Central memory CD8-positive, alpha-beta T cell (primary cell): Measurements from ENCODE around the gene COL20A1.

Source experiments
- ATAC-seq: fragments of 150-1000 bp; cut with Tn5 transposase; replicated peaks from 2 replicates; pipeline ENCODE4 v1.10.0; 2022; ENCODE audit warnings: mild to moderate bottlenecking, moderate FRiP score, moderate number of reproducible peaks; ENCODE audit not compliant: poor library complexity, severe bottlenecking; ENCODE audit errors: extremely low read depth
- DNase-seq, 2 donors: peaks; one replicate each; pipeline ENCODE4 v3.0.0; 2021; ENCODE audit warnings: low spot score in 2 of 2
- H3K27ac Mint-ChIP-seq: one replicate; pipeline ENCODE4 v1.8.0; 2022; ENCODE audit warnings: low read depth, mild to moderate bottlenecking, moderate library complexity, mixed read lengths
- H3K27me3 Mint-ChIP-seq: one replicate; pipeline ENCODE4 v1.8.0; 2022; ENCODE audit warnings: mixed read lengths
- H3K36me3 Mint-ChIP-seq: one replicate; pipeline ENCODE4 v1.8.0; 2022; ENCODE audit warnings: mild to moderate bottlenecking, moderate library complexity, mixed read lengths; ENCODE audit not compliant: insufficient read depth
- H3K4me1 Mint-ChIP-seq: one replicate; pipeline ENCODE4 v1.8.0; 2022; ENCODE audit warnings: mixed read lengths
- H3K4me3 Mint-ChIP-seq: one replicate; pipeline ENCODE4 v1.8.0; 2022; ENCODE audit warnings: mild to moderate bottlenecking, moderate library complexity, mixed read lengths
- H3K9me3 Mint-ChIP-seq: one replicate; pipeline ENCODE4 v1.8.0; 2022; ENCODE audit warnings: mixed read lengths

The COL20A1 gene

GRCh38 chr20:63312690-63313348, 19.8 kb downstream of the COL20A1 start:
- Mint-ChIP-seq H3K27me3 (peaks cover 10% of the 10 kb centered on the region), H3K4me3 (no peak overlapping the region), H3K9me3 (no peaks in the 10 kb centered on the region), H3K4me1 (no peaks in the 10 kb centered on the region), H3K36me3 (peaks cover 2% of the 10 kb centered on the region), H3K27ac (no peak overlapping the region)
- ATAC-seq (no peak), DNase-seq (no peak)

GRCh38 chr20:63313349-63314014, 20.5 kb downstream of the COL20A1 start:
- Mint-ChIP-seq H3K27me3 (peaks cover 10% of the 10 kb centered on the region), H3K36me3 (peaks cover 2% of the 10 kb centered on the region), H3K9me3 (no peaks in the 10 kb centered on the region), H3K4me3 (no peak overlapping the region), H3K4me1 (no peaks in the 10 kb centered on the region), H3K27ac (no peak overlapping the region)
- DNase-seq (no peak), ATAC-seq (no peak)

- ATAC-seq: no peak
Observed at GRCh38 chr20:63314015-63314471, 21.1 kb downstream of the COL20A1 start.

GRCh38 chr20:63314566-63315239, 21.7 kb downstream of the COL20A1 start:
- no peak for DNase-seq
- ATAC-seq: no peak
- Mint-ChIP-seq H3K27ac (no peak overlapping the region), H3K9me3 (no peaks in the 10 kb centered on the region), H3K27me3 (peaks cover 10% of the 10 kb centered on the region), H3K4me3 (no peak overlapping the region), H3K36me3 (no peaks in the 10 kb centered on the region), H3K4me1 (no peaks in the 10 kb centered on the region)

More at GRCh38 chr20:63314015-63314471, 21.1 kb downstream of the COL20A1 start:
- no peak for DNase-seq
- Mint-ChIP-seq H3K4me1 (no peaks in the 10 kb centered on the region), H3K27me3 (peaks cover 10% of the 10 kb centered on the region), H3K36me3 (peaks cover 2% of the 10 kb centered on the region), H3K27ac (no peak overlapping the region), H3K4me3 (no peak overlapping the region), H3K9me3 (no peaks in the 10 kb centered on the region)

- no peaks in the 10 kb centered on the region for H3K4me1 Mint-ChIP-seq
- H3K36me3 Mint-ChIP-seq: no peaks in the 10 kb centered on the region
- H3K9me3 Mint-ChIP-seq: no peaks in the 10 kb centered on the region
- no peak for ATAC-seq
- no peak for DNase-seq
- H3K27ac Mint-ChIP-seq: no peak overlapping the region
- peaks cover 10% of the 10 kb centered on the region for H3K27me3 Mint-ChIP-seq
- no peak overlapping the region for H3K4me3 Mint-ChIP-seq
Observed at GRCh38 chr20:63315240-63315689, 22.3 kb downstream of the COL20A1 start.

GRCh38 chr20:63315731-63316491, 22.9 kb downstream of the COL20A1 start:
- Mint-ChIP-seq H3K27me3 (peaks cover 10% of the 10 kb centered on the region), H3K36me3 (no peaks in the 10 kb centered on the region), H3K4me1 (no peaks in the 10 kb centered on the region), H3K4me3 (no peak overlapping the region), H3K9me3 (no peaks in the 10 kb centered on the region), H3K27ac (no peak overlapping the region)
- ATAC-seq (no peak), DNase-seq (no peak)

GRCh38 chr20:63316502-63316921, 23.5 kb downstream of the COL20A1 start:
- Mint-ChIP-seq H3K4me3 (no peak overlapping the region), H3K4me1 (no peaks in the 10 kb centered on the region), H3K9me3 (no peaks in the 10 kb centered on the region), H3K27me3 (peaks cover 10% of the 10 kb centered on the region), H3K36me3 (no peaks in the 10 kb centered on the region), H3K27ac (no peak overlapping the region)
- DNase-seq (no peak), ATAC-seq (no peak)

GRCh38 chr20:63317061-63317460, 24.1 kb downstream of the COL20A1 start:
- peaks cover 10% of the 10 kb centered on the region for H3K27me3 Mint-ChIP-seq

GRCh38 chr20:63317601-63318291, 24.8 kb downstream of the COL20A1 start:
- H3K4me1 Mint-ChIP-seq: no peaks in the 10 kb centered on the region
- no peaks in the 10 kb centered on the region for H3K9me3 Mint-ChIP-seq
- no peaks in the 10 kb centered on the region for H3K36me3 Mint-ChIP-seq
- peaks cover 10% of the 10 kb centered on the region for H3K27me3 Mint-ChIP-seq
- no peak overlapping the region for H3K4me3 Mint-ChIP-seq
- no peak for DNase-seq
- H3K27ac Mint-ChIP-seq: no peak overlapping the region
- ATAC-seq: no peak

More at GRCh38 chr20:63317061-63317460, 24.1 kb downstream of the COL20A1 start:
- H3K27ac Mint-ChIP-seq: no peak overlapping the region
- no peak for DNase-seq
- H3K9me3 Mint-ChIP-seq: no peaks in the 10 kb centered on the region
- H3K4me1 Mint-ChIP-seq: no peaks in the 10 kb centered on the region
- H3K4me3 Mint-ChIP-seq: no peak overlapping the region
- no peak for ATAC-seq
- H3K36me3 Mint-ChIP-seq: no peaks in the 10 kb centered on the region

- Mint-ChIP-seq H3K36me3 (no peaks in the 10 kb centered on the region), H3K27ac (no peak overlapping the region), H3K27me3 (peaks cover 15% of the 10 kb centered on the region), H3K9me3 (no peaks in the 10 kb centered on the region), H3K4me1 (no peaks in the 10 kb centered on the region), H3K4me3 (no peak overlapping the region)
- ATAC-seq: no peak
- DNase-seq: no peak
Observed at GRCh38 chr20:63318391-63319163, 25.6 kb downstream of the COL20A1 start.

GRCh38 chr20:63319164-63320040, 26.4 kb downstream of the COL20A1 start:
- Mint-ChIP-seq H3K9me3 (no peaks in the 10 kb centered on the region), H3K4me3 (no peak overlapping the region), H3K4me1 (no peaks in the 10 kb centered on the region), H3K27ac (no peak overlapping the region), H3K36me3 (no peaks in the 10 kb centered on the region), H3K27me3 (peaks cover 23% of the 10 kb centered on the region)
- no peak for ATAC-seq
- DNase-seq: no peak
